ENCODE measurements around the gene TXNDC8. TPM values are rescaled to one million over a fixed set of nuclear protein-coding genes. Genes with fewer than 3 reads are reported as not detected.
"Not testable (repeated sequence)": the region's sequence is repeated elsewhere in the genome, so short reads cannot be mapped to it uniquely, and the experiment has no call there.

TXNDC8 gene
- not detected in 2 replicates for total RNA-seq

DNA sequence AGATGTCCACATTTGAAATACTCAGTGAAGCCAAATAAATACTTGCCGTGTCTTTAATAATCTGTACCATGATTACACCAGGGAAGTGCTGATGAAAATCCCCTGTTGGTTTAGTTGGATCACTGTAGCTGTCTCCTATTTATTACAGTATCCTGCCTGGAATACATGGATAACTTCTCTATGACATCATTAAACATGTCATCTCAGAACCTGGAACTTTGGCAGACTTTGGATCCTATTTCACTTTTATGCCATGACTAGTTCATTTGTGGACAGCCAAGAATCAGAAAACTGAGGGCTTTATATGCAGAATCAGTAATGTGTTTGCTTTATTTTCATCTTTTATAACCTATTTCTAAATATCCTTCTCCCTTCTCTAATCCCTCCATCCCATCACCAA lies at the start of gene TXNDC8:
TXNDC8 (minus strand) TSS at position 137 of the 400 bp plus-strand sequence.
- DNase-seq (ENCODE audit: low read depth in 2 of 2) = no peak

DNA sequence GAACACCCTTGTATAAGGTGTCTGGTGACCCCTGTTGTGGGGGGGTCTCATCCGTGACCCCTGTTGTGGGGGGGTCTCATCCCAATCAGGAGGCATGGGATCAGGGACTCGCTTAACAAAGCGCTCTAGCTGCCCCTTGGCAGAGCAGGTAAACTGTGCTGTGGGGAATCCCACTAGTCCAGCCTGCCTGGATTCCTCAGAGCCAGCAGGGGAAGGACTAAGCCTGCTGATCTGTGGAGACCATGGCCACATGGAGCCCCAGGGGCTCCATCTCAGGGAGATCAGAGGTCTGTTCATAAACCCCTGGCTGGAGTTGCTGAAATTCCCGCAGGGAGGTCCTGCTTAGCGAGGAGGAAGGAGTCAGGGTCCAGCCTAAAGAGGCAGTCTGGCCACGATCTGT lies 45.8 kb upstream of the TXNDC8 start:
- DNase-seq (ENCODE audit: low read depth in 2 of 2) = no peak

DNA sequence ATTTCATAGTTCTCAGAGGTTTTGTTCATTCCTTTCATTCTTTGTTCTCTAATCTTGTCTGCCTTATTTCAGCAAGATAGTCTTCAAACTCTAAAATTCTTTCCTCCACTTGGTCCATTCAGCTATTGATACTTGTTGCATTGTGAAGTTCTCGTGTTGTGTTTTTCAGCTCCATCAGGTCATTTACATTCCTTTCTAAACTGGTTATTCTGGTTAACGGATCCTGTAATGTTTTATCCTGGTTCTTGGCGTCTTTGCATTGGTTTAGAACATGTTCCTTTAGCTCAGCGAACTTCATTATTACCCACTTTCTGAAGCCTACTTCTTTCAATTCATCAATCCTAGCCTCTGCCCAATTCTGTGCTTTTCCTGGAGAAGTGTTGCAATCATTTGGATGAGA lies 45.1 kb upstream of the TXNDC8 start:
- no peak for DNase-seq (ENCODE audit: low read depth in 2 of 2)

DNA sequence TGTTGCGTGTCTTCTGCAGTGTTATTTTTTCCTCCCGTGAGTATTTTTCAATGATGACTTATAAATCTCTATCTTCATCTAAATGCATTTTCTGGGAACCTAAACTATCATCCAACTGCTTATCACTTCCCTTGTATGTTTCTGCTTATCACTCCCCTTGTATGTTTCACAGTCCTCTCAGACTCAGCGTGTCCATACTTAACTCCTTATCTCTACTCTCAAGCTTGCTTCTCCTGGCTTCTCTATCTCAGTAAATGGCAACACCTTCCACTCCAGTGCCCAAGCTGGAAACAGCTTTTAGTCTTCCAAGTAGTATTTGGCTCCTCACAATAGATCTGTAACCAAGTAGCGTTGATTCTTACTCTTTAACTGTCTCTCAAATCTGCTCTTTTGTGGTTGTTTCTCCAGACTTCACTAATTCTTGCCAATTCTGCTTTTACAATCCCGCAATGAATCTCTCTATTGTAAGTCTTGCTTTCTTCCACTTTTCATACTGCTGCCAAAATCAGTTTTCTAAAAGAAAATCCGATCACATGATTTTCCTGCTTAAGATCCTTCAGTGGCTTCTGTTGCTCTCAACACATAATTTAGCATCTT lies 33.8 kb upstream of the TXNDC8 start:
- DNase-seq (ENCODE audit: low read depth in 2 of 2) = no peak

DNA sequence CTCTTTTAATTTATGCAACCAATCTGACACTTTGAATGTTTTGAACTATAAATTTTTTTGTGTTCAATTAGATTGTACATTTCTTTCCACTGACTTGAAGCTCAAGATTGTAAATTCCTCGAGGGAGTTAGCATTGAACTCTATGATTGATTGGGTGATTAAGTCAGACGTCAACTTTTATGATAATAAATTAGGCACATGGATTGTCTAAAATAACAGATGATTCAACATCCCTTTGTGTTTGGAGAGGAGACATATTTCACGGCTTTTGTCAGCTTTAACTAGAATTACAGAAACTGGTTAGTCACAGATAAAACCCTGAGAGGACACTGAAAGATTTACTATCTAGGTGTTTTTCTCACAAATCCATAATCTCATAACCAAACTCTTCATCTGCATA lies 32.7 kb upstream of the TXNDC8 start:
- DNase-seq (ENCODE audit: low read depth in 2 of 2) = peak in 1 of 2 donors; percentile 18

DNA sequence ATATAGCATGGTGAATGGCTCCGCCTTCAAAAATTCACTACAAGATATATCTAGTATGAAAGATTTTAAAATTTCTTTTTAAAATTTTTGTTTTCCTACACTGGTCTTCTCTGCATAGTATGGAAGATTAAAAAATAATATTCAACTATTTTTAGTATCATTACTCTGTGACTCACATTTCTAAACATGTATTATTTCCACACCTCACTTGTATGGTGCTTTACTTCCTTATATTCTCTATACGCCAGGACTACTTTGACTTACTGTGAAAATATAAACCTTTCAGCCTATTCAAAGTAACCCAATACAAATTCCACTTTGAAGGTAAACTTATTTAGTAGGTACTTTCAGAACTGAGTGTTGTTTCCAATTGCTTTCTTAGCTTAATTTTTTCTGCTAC lies 26.8 kb upstream of the TXNDC8 start:
- no peak for DNase-seq (ENCODE audit: low read depth in 2 of 2)

DNA sequence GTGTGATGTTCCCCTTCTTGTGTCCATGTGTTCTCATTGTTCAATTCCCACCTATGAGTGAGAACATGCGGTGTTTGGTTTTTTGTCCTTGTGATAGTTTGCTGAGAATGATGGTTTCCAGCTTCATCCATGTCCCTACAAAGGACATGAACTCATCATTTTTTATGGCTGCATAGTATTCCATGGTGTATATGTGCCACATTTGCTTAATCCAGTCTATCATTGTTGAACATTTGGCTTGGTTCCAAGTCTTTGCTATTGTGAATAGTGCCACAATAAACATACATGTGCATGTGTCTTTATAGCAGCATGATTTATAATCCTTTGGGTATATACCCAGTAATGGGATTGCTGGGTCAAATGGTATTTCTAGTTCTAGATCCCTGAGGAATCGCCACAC lies 21.3 kb upstream of the TXNDC8 start:
- DNase-seq (ENCODE audit: low read depth in 2 of 2) = not testable (repeated sequence)

DNA sequence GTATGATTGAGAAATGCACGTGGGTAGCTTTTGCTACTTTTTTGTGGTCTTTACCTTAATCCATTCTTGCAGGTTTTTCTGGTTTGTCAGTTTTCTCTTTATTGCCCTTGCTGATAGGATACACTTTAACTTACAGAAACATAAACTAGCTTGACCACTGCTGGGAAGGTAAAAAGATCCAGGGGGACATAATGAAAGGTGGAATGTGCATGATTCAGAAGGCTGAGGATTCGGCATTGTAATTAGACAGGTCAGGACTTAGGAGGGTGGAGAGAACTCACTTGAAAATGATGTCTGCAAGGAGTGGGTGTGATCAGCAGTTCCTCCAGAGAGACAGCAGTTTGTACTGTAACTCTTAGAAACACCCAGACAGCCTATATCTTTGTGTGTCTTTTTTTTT lies 19.8 kb upstream of the TXNDC8 start:
- no peak for DNase-seq (ENCODE audit: low read depth in 2 of 2)

DNA sequence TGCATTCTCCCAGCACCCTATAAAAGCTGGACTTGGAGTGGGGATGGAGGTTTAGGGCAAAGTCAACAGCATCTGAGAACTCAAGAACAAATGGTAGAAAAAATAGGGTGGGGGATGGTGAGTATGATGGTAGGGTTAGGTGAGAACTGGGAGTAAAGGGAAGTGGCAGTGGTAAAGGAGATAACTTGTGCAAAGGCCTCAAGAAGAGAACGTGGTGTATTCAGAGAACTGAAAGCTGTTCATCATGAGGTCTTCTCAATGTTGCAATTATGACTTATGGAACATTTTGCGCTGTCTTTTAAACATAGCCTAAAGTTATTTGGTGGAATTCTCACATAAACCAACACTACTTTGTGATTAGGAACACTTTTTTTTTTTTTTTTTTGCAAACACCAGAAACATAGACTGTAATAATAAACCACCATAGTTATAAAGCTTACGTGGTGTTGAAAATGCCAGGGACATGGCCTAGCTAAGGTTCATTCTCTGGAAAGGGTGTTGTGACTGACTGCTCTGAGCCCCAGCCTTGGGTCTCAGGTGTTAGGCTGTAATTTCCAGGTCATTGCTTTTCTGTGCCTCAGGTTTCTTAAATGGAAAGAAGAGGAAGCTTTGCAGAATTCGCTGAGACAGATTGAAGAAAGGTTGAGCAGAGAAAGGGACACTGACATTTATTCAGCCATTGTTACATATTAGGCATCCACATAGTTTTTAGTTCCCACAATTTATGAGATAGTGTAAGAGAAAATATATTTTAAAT lies 19.2 kb upstream of the TXNDC8 start:
- no peak for DNase-seq (ENCODE audit: low read depth in 2 of 2)

DNA sequence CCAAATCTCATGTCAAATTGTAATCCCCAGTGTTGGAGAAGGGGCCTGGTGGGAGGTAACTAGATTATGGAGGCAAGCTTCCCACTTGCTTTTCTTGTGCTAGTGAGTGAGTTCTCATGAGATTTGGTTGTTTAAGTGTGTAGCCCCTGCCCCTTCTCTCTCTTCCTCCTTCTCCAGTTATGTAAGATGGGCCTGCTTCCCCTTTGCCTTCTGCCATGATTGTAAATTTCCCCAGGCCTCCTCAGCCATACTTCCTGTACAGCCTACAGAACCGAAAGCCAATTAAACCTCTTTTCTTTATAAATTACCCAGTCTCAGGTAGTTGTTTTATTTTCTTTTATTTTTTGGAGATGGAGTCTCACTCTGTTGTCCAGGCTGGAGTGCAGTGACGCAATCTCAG lies 18.2 kb upstream of the TXNDC8 start:
- DNase-seq (ENCODE audit: low read depth in 2 of 2) = no peak

DNA sequence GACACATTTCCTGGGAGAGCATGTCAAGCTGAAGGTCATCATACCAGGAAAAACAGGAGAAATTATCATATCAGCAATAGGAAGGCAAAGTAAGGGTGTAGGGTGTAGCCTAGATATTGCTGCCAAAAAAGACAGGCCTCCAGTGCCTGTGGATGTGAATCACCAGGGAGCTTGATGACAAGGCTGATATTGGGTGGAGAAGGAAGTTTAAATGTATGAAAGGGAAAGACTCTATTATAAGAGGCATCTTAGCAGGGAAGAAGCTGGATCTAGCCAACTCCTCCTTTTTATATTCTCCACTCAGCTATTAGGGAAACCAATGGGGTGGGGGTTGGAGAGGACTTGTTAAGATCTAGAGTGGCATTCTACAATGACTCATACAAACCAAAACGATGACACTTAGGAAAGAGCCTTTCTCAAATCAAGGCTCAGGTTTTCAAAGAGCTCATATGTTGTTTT lies 13.4 kb upstream of the TXNDC8 start:
- DNase-seq (ENCODE audit: low read depth in 2 of 2) = peak in 1 of 2 donors; percentile 36

DNA sequence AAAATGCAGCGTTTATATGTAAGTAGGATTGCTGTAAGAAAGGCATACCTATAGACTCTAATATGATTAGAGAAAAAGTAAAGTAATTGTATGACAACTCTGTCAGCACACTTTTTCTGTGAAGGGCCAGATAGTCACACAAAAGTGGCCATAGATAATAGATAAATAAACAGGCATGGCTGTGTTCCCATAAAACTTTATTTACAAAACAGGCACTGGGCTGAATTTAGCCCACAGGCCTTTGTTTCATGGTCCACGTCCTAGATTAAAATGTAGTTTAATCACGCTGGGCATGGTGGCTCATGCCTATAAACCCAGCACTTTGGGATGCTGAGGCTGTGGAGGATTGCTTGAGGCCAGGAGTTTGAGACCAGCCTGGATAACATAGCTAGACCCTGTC lies 8.7 kb upstream of the TXNDC8 start:
- DNase-seq (ENCODE audit: low read depth in 2 of 2) = no peak

DNA sequence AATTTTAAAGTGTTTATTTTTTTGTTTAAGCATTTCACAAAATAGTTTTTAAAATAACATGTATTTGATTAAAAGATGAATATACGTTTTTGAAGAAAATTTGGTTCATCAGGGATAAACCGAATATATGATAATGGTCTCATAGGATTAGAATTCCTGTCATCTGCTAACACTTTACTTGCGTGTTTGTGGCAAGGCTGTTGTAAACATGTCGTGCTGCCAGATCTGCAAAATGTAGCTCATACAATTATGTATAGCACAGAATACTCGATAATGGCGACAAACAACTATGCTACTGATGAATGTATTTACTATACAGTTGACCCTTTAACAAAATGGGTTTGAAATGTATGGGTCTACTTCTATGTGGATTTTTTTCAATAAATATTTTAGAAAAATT lies 7.2 kb upstream of the TXNDC8 start:
- DNase-seq (ENCODE audit: low read depth in 2 of 2) = no peak

DNA sequence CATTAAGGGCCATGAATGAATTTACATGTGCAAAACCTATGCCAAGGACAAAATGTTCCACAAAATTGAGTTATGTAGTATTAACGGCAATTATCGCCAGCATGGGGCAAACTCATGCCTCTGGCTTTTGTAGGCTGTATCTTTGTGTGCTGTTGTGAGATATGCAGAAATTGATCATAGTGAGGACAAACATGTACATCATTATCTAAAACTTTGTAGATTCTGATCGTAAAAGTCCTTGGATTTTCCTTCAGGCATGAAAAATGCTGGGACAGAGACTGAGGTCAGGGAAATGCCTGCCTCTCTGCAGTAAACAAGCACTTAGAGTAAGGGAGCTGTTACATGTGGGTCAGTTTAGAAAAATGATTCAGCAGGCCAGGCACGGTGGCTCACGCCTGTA lies 5.9 kb upstream of the TXNDC8 start:
- DNase-seq (ENCODE audit: low read depth in 2 of 2) = no peak

DNA sequence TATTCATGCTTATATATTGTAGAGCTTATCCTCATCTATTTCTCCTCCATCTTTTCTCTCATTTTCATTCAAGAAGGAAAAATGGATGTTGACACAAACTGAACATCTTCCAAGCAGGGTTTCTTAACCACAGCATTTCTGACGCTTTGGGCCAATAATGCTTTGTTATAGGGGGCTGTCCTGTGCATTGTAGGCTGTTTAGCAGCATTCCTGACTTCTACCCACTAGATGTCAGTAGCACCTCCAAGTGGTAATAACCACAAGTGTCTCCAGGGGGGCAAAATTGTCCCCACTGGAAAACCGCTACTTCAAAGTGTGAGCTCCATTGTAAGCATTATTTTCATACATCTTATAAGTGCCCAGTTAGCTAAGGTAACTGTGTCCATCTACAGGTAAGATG lies 2.6 kb upstream of the TXNDC8 start:
- peak; percentile 5 to 7 for DNase-seq (ENCODE audit: low read depth in 2 of 2)

DNA sequence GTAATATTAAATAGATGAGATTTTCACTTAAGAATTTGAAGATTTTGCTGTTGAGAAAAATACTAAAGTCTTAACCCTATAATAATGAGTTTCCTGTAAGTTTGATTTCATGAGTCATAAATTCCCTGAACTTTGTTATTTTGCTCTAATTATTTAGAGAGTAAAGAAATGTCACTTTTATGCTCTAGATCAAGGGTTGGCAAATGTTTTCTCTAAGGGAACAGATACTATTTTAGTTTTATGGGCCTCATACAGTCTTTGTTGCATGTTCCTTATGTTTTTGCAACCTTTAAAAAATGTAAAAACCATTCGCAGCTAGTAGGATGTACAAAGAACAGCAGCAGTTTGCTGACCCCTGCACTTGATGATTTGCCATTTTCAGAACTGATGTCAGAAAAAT lies 480 bp upstream of the TXNDC8 start:
- DNase-seq (ENCODE audit: low read depth in 2 of 2) = no peak

DNA sequence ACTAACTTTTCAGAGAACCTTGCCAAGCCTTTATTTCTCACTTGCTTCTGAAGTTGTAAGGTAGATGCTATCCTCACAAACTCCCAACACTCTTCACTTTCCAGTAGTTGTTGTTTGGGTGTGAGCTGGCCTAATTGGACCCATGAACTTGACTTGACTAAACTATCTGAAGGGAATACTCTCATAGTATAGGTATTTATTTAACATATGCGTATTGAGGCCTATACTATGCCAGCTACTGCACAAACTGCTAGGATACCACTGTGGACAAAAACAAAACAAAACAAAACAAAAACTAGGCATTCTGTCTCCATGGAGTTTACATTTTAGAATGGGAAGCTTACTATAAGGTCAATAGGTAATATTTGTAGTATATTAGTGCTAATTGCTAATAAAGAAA lies 1.3 kb downstream of the TXNDC8 start:
- DNase-seq (ENCODE audit: low read depth in 2 of 2) = no peak

DNA sequence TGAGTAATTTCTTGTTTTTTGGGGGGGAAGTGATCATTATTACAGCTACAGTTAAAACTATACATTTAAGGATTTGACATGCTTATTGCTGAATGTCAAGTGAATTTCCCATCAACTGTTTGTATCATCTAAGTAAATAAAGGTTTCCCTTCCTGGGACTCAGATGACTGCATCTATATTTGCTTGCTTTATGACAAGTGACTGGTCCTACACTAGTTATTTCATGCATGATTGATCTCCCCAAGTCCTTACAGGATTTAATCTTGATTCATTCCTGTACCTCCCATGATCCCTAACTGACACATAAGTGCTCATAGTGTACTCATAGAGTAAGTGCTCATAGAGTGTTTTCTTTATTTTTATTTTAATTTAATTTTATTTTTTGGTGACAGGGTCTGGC lies 2.8 kb downstream of the TXNDC8 start:
- DNase-seq (ENCODE audit: low read depth in 2 of 2) = no peak

DNA sequence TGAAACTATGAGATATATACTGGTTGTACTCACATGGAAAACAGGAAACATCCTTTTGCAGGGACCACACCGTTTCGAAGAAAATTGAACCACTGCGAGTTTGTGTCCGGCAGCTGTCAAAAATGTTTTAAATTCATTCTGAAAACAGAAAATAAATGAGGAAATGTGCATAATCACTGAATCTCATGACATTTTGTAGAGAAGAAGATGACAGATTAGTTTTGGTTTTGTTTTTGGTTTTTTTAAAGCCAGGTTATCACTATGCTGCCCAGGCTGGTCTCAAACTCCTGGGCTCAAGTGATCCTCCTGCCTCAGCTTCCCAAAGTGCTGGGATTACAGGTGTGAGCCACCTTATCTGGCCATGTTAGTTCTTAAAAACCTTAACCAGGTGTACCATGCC lies 3.5 kb downstream of the TXNDC8 start:
- DNase-seq (ENCODE audit: low read depth in 2 of 2) = no peak

DNA sequence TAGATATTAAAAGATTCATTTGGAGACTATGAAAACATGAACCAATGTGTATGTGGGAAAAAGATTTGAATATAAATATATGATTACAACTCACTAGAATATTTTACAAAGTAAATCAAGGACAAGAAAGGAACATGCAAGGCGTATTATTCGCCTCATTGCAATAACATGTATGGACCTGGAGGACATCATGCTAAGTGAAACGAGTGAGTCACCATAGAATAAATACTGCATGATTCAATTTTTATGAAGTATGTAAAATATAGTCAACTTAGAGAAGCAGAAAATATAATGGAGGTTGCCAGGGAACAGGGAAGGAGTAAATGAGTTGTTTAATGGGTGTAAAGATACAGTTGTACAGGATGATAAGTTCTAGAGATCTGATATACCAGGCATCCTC lies 4.9 kb downstream of the TXNDC8 start:
- no peak for DNase-seq (ENCODE audit: low read depth in 2 of 2)

DNA sequence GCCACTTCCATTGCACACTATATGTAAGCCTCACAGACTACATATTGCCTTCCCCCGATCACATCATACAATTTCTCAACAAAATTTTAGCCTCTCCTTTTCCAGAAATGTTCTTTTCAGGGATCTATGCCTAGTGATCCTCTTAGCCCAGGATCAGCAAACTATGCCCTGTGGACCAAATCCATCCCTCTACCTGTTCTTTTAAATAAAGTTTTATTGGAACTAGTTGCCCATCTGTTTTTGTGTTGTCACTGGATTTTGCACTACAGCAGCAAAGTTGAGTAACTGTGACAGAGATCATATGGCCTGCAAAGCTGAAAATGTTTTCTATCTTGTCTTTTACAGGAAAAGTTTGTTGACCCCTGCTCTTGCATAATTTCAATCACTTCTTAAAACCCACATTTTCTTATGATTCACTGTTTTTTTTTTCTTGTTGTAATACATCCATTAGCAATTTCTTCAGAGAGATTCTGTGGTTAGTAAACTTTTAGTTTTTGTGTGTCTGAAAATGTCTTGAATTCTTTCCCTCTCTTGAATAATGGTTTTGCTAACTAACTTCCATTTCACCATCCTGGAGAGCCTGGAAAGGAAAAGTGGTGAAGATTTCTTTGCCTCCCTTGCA lies 7.1 kb downstream of the TXNDC8 start:
- no peak for DNase-seq (ENCODE audit: low read depth in 2 of 2)

DNA sequence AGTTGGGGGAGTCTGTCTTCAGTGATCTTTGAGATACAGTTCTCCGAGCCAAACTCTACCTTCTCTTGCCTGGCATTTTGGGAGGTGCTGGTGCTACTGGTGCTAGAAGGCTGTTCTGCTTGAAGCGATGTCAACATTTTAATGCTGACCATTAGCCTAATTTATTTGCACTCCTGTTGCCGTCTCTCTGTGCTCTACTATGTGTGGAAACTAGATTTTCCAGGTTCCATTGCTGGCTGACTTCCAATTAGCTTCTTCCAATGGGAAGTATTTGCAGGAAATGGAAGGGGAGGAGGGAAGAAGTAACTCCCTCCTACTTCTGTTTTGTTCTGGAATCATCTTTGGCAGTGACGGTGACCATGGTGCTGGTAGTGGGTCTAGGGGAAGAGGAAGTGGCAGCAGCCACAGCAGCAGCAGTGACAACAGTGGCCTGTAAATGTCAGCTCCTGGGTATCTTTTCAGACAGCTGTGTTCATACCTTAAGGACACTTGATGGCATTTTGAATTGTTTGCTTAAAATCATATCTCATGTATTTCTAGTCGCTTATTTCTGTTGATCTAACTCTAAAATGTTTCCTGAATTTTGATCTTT lies 7.9 kb downstream of the TXNDC8 start:
- DNase-seq (ENCODE audit: low read depth in 2 of 2) = peak in 1 of 2 donors; percentile 33

DNA sequence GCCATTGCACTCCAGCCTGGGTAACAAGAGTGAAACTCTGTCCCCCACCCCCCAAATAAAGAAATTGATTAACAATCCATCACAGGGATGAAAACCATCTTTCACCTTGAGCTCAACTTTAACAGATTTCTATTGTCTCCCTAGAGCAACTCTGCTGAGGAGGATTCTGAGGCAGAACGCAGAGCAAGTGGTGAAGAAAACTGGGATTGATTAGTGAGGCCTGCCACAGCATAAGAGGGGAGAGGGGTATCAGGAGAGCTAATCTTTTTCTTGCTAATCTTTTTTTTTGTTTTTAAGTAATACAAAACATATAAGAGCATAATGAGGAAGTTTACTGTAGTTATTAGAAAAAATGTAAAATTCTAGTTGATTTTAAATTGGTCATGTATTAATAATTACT lies 8.9 kb downstream of the TXNDC8 start:
- no peak for DNase-seq (ENCODE audit: low read depth in 2 of 2)
